Activated T-cell treated with anti-CD3 and anti-CD28 coated beads, Interleukin-2, amount 50 U/mL, for 72 hours (primary cell): Measurements from ENCODE around the gene OTOG. TPM values are rescaled to one million over a fixed set of nuclear protein-coding genes. Genes with fewer than 3 reads are reported as not detected.

ENCODE experiments used
- ATAC-seq, 2 donors: fragments of 150-1000 bp; cut with Tn5 transposase; replicated peaks in 1 of 2; 2 replicates each; pipeline ENCODE4 v1.10.0; 2021; ENCODE audit warnings: moderate library complexity in 2 of 2, mild to moderate bottlenecking in 1 of 2
- DNase-seq, 2 donors: peaks; one replicate each; pipeline ENCODE4 v3.0.0; 2021 to 2022; ENCODE audit warnings: mixed read lengths in 1 of 2
- H3K27ac Mint-ChIP-seq: one replicate; pipeline ENCODE4 v1.8.0; 2022; ENCODE audit warnings: mild to moderate bottlenecking, moderate library complexity, mixed read lengths
- H3K27me3 Mint-ChIP-seq: one replicate; pipeline ENCODE4 v1.8.0; 2022; ENCODE audit warnings: low read depth, mixed read lengths
- H3K36me3 Mint-ChIP-seq, 2 donors: one replicate each; pipeline ENCODE4 v1.8.0; 2022; ENCODE audit warnings: mixed read lengths in 2 of 2, mild to moderate bottlenecking in 1 of 2; ENCODE audit not compliant: insufficient read depth in 2 of 2
- H3K4me1 Mint-ChIP-seq: one replicate; pipeline ENCODE4 v1.8.0; 2022; ENCODE audit warnings: low read depth, mixed read lengths
- H3K4me3 Mint-ChIP-seq, 2 donors: one replicate each; pipeline ENCODE4 v1.8.0; 2022; ENCODE audit warnings: mild to moderate bottlenecking in 2 of 2, mixed read lengths in 2 of 2, moderate library complexity in 2 of 2
- H3K9me3 Mint-ChIP-seq, 2 donors: one replicate each; pipeline ENCODE4 v1.8.0; 2022; ENCODE audit warnings: mixed read lengths in 2 of 2
- total RNA-seq, 2 donors: library from RNA; stranded (reverse); gene quantifications; one replicate each; pipeline ENCODE4 v1.2.3, GENCODE V29; 2022

Gene OTOG
- total RNA-seq, 2 donors from 2014 or later = not detected

GRCh38 chr11:17538054-17538453 is 9.0 kb upstream of the OTOG start:
- Mint-ChIP-seq H3K27ac (no peak overlapping the region), H3K4me3 (no peak overlapping the region), H3K9me3 (no peaks in the 10 kb centered on the region), H3K4me1 (no peaks in the 10 kb centered on the region), H3K27me3 (peaks cover 24% of the 10 kb centered on the region), H3K36me3 (no peaks in the 10 kb centered on the region)
- no peak for DNase-seq
- ATAC-seq = no peak

- Mint-ChIP-seq H3K27me3 (peaks cover 27% of the 10 kb centered on the region), H3K9me3 (no peaks in the 10 kb centered on the region), H3K27ac (no peak overlapping the region), H3K36me3 (no peaks in the 10 kb centered on the region), H3K4me3 (no peak overlapping the region), H3K4me1 (no peaks in the 10 kb centered on the region)
- ATAC-seq (no peak), DNase-seq (no peak)
These were observed 8.3 kb upstream of the OTOG start for GRCh38 chr11:17538731-17539130.

GRCh38 chr11:17540807-17541206 is 6.3 kb upstream of the OTOG start:
- no peak overlapping the region for H3K4me3 Mint-ChIP-seq
- no peak overlapping the region for H3K27ac Mint-ChIP-seq
- DNase-seq = no peak
- peaks cover 33% of the 10 kb centered on the region for H3K27me3 Mint-ChIP-seq
- no peak for ATAC-seq
- H3K9me3 Mint-ChIP-seq = no peaks in the 10 kb centered on the region
- H3K36me3 Mint-ChIP-seq = no peaks in the 10 kb centered on the region
- no peaks in the 10 kb centered on the region for H3K4me1 Mint-ChIP-seq

GRCh38 chr11:17541330-17541885 is 5.7 kb upstream of the OTOG start:
- Mint-ChIP-seq H3K9me3 (no peaks in the 10 kb centered on the region), H3K4me3 (no peak overlapping the region), H3K36me3 (no peaks in the 10 kb centered on the region), H3K27me3 (peaks cover 39% of the 10 kb centered on the region), H3K4me1 (no peaks in the 10 kb centered on the region), H3K27ac (no peak overlapping the region)
- ATAC-seq (no peak), DNase-seq (no peak)

GRCh38 chr11:17542249-17542648 is 4.8 kb upstream of the OTOG start:
- Mint-ChIP-seq H3K4me1 (no peaks in the 10 kb centered on the region), H3K27ac (no peak overlapping the region), H3K27me3 (peaks cover 47% of the 10 kb centered on the region), H3K9me3 (no peaks in the 10 kb centered on the region), H3K4me3 (no peak overlapping the region), H3K36me3 (no peaks in the 10 kb centered on the region)
- DNase-seq = no peak
- ATAC-seq = no peak

GRCh38 chr11:17543041-17543440 is 4.0 kb upstream of the OTOG start:
- no peaks in the 10 kb centered on the region for H3K4me1 Mint-ChIP-seq
- no peaks in the 10 kb centered on the region for H3K36me3 Mint-ChIP-seq
- H3K9me3 Mint-ChIP-seq = no peaks in the 10 kb centered on the region
- H3K4me3 Mint-ChIP-seq = no peak overlapping the region
- no peak overlapping the region for H3K27ac Mint-ChIP-seq
- H3K27me3 Mint-ChIP-seq = peaks cover 55% of the 10 kb centered on the region
- DNase-seq (no peak), ATAC-seq (no peak)

GRCh38 chr11:17543574-17544180 is 3.4 kb upstream of the OTOG start:
- Mint-ChIP-seq H3K36me3 (no peaks in the 10 kb centered on the region), H3K4me3 (peak overlapping the region in 1 of 2 donors; percentile 12), H3K4me1 (no peaks in the 10 kb centered on the region), H3K27ac (no peak overlapping the region), H3K9me3 (no peaks in the 10 kb centered on the region), H3K27me3 (peaks cover 60% of the 10 kb centered on the region)
- DNase-seq = no peak
- ATAC-seq = no peak

GRCh38 chr11:17544181-17544622 is 2.9 kb upstream of the OTOG start, which contains the start of gene USH1C:
USH1C (minus strand) TSS chr11:17544416; CDS start chr11:17544307, 109 bp downstream.
- H3K27me3 Mint-ChIP-seq = peaks cover 60% of the 10 kb centered on the region
- peak; percentile 71 to 86 for ATAC-seq
- H3K4me1 Mint-ChIP-seq = no peaks in the 10 kb centered on the region
- H3K27ac Mint-ChIP-seq = no peak within 1 kb of the TSS
- no peaks in the 10 kb centered on the region for H3K36me3 Mint-ChIP-seq
- no peaks in the 10 kb centered on the region for H3K9me3 Mint-ChIP-seq
- DNase-seq = peak; percentile 33 to 49
- H3K4me3 Mint-ChIP-seq = peak within 1 kb of the TSS; percentile 13 to 55

- DNase-seq = no peak
- H3K4me3 Mint-ChIP-seq = no peak overlapping the region
- H3K27ac Mint-ChIP-seq = no peak overlapping the region
- peaks cover 54% of the 10 kb centered on the region for H3K27me3 Mint-ChIP-seq
- H3K4me1 Mint-ChIP-seq = peaks cover 7% of the 10 kb centered on the region
- no peak for ATAC-seq
- H3K9me3 Mint-ChIP-seq = no peaks in the 10 kb centered on the region
- H3K36me3 Mint-ChIP-seq = no peaks in the 10 kb centered on the region
These were observed 819 bp upstream of the OTOG start for GRCh38 chr11:17546240-17546639.

GRCh38 chr11:17547932-17548331 is 873 bp downstream of the OTOG start:
- Mint-ChIP-seq H3K4me1 (peaks cover 11% of the 10 kb centered on the region), H3K4me3 (no peak overlapping the region), H3K9me3 (no peaks in the 10 kb centered on the region), H3K36me3 (no peaks in the 10 kb centered on the region), H3K27me3 (peaks cover 42% of the 10 kb centered on the region), H3K27ac (no peak overlapping the region)
- DNase-seq (no peak), ATAC-seq (no peak)

- ATAC-seq (no peak), DNase-seq (no peak)
- Mint-ChIP-seq H3K4me1 (peaks cover 11% of the 10 kb centered on the region), H3K27ac (no peak overlapping the region), H3K36me3 (no peaks in the 10 kb centered on the region), H3K4me3 (no peak overlapping the region), H3K9me3 (no peaks in the 10 kb centered on the region), H3K27me3 (peaks cover 41% of the 10 kb centered on the region)
These were observed 1.4 kb downstream of the OTOG start for GRCh38 chr11:17548444-17548843.

GRCh38 chr11:17550450-17551346 is 3.6 kb downstream of the OTOG start:
- ATAC-seq (peak; percentile 48 to 72), DNase-seq (no peak)
- no peak overlapping the region for H3K27ac Mint-ChIP-seq
- peaks cover 11% of the 10 kb centered on the region for H3K4me1 Mint-ChIP-seq
- H3K4me3 Mint-ChIP-seq = no peak overlapping the region
- H3K9me3 Mint-ChIP-seq = no peaks in the 10 kb centered on the region
- peaks cover 29% of the 10 kb centered on the region for H3K27me3 Mint-ChIP-seq
- H3K36me3 Mint-ChIP-seq = no peaks in the 10 kb centered on the region

GRCh38 chr11:17551347-17552040 is 4.4 kb downstream of the OTOG start:
- H3K4me1 Mint-ChIP-seq = peaks cover 11% of the 10 kb centered on the region

More at GRCh38 chr11:17551347-17552040, 4.4 kb downstream of the OTOG start:
- Mint-ChIP-seq H3K27me3 (peaks cover 21% of the 10 kb centered on the region), H3K36me3 (no peaks in the 10 kb centered on the region), H3K4me3 (no peak overlapping the region), H3K27ac (no peak overlapping the region), H3K9me3 (no peaks in the 10 kb centered on the region)
- DNase-seq = no peak
- no peak for ATAC-seq
